ENCODE data around the gene CDH23.

The CDH23 gene

GRCh38 chr10:71736570-71736952 is 339.8 kb downstream of the CDH23 start:
- H3K4me3 ChIP-seq (ENCODE audit: low read depth, low read length), result no peak overlapping the region
- CTCF ChIA-PET, result interaction anchor here (2.3 kb wide), 1 partner anchor 11 kb away, joined by 7 read pairs; no protein-coding TSS in a partner anchor
- TF ChIP-seq, protein P1, sequence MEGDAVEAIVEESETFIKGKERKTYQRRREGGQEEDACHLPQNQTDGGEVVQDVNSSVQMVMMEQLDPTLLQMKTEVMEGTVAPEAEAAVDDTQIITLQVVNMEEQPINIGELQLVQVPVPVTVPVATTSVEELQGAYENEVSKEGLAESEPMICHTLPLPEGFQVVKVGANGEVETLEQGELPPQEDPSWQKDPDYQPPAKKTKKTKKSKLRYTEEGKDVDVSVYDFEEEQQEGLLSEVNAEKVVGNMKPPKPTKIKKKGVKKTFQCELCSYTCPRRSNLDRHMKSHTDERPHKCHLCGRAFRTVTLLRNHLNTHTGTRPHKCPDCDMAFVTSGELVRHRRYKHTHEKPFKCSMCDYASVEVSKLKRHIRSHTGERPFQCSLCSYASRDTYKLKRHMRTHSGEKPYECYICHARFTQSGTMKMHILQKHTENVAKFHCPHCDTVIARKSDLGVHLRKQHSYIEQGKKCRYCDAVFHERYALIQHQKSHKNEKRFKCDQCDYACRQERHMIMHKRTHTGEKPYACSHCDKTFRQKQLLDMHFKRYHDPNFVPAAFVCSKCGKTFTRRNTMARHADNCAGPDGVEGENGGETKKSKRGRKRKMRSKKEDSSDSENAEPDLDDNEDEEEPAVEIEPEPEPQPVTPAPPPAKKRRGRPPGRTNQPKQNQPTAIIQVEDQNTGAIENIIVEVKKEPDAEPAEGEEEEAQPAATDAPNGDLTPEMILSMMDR (IDR thresholded peaks at IDR 0.05; ENCODE audit: insufficient read depth, low read length, missing control alignments), result no peak
- DNase-seq (ENCODE audit: low read depth, low spot score), result no peak
- POLR2A ChIA-PET, result no interaction called here

- POLR2A ChIA-PET, result no interaction called here
- DNase-seq (ENCODE audit: low read depth, low spot score), result no peak
- H3K4me3 ChIP-seq (ENCODE audit: low read depth, low read length), result no peak overlapping the region
- TF ChIP-seq, protein P1 (IDR thresholded peaks at IDR 0.05; ENCODE audit: insufficient read depth, low read length, missing control alignments), result no peak
- CTCF ChIA-PET, result interaction anchor here (0.8 to 2.3 kb wide), 2 partner anchors 12 to 18 kb away, joined by 3 to 7 read pairs; partner anchors contain the start of gene C10orf105
Observed at GRCh38 chr10:71737001-71737833, 340.5 kb downstream of the CDH23 start.

GRCh38 chr10:71737834-71738197 is 341.1 kb downstream of the CDH23 start:
- H3K4me3 ChIP-seq (ENCODE audit: low read depth, low read length), result no peak overlapping the region
- POLR2A ChIA-PET, result no interaction called here
- TF ChIP-seq, protein P1 (IDR thresholded peaks at IDR 0.05; ENCODE audit: insufficient read depth, low read length, missing control alignments), result no peak
- CTCF ChIA-PET, result interaction anchor here (2.3 kb wide), 1 partner anchor 12 kb away, joined by 7 read pairs; no protein-coding TSS in a partner anchor
- DNase-seq (ENCODE audit: low read depth, low spot score), result no peak

- TF ChIP-seq, protein P1 (IDR thresholded peaks at IDR 0.05; ENCODE audit: insufficient read depth, low read length, missing control alignments), result no peak
- DNase-seq (ENCODE audit: low read depth, low spot score), result no peak
- CTCF ChIA-PET, result interaction anchor here (1.2 kb wide), 1 partner anchor 34 kb away, joined by 3 read pairs; the partner anchor contains the start of gene VSIR
- POLR2A ChIA-PET, result no interaction called here
- no peak overlapping the region for H3K4me3 ChIP-seq (ENCODE audit: low read depth, low read length)
Observed at GRCh38 chr10:71739358-71739900, 342.7 kb downstream of the CDH23 start.

- TF ChIP-seq, protein P1 (IDR thresholded peaks at IDR 0.05; ENCODE audit: insufficient read depth, low read length, missing control alignments), result no peak
- CTCF ChIA-PET, result interaction anchor here (1.2 kb wide), 1 partner anchor 33 kb away, joined by 3 read pairs; the partner anchor contains the start of gene VSIR
- POLR2A ChIA-PET, result no interaction called here
- DNase-seq (ENCODE audit: low read depth, low spot score), result peak; percentile 16
- no peak overlapping the region for H3K4me3 ChIP-seq (ENCODE audit: low read depth, low read length)
Observed at GRCh38 chr10:71740069-71740653, 343.4 kb downstream of the CDH23 start.

DNA sequence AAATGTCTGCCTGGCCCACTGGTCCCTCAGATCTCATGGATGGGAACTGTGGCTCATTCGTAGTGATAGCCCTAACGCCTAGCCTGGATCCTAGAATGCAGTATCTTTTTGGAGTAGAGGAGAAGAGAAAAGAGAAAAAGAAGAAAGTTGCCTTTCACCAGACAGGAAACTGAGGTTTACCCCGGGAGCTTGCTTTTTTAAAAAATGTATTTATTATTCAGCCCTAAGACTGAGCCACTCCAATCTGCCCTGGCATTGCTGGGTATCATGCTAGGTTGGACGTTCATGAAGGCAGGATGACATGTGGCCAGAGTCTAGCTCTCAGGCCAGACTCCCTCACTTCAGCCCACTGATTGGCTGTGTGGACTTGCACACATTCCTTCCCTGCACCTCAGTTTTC is 344.3 kb downstream of the CDH23 start:
- CTCF ChIA-PET, result interaction anchor here (0.8 to 2.0 kb wide), 2 partner anchors 8 to 37 kb away, joined by 3 to 5 read pairs; no protein-coding TSS in a partner anchor
- POLR2A ChIA-PET, result no interaction called here

More for the DNA sequence above, 344.3 kb downstream of the CDH23 start:
- TF ChIP-seq, protein P1 (IDR thresholded peaks at IDR 0.05; ENCODE audit: insufficient read depth, low read length, missing control alignments), result no peak
- H3K4me3 ChIP-seq (ENCODE audit: low read depth, low read length), result no peak overlapping the region
- DNase-seq (ENCODE audit: low read depth, low spot score), result no peak
